Activated CD8-positive, alpha-beta memory T cell treated with anti-CD3 and anti-CD28 coated beads, Interleukin-2, amount 10 ng/mL, durations not matched to agents 7 days and 5 days (primary cell): ENCODE results near the gene LRRC7. TPM values are rescaled to one million over a fixed set of nuclear protein-coding genes. Genes with fewer than 3 reads are reported as not detected.

ENCODE experiments used
- ATAC-seq: fragments of 150-1000 bp; cut with Tn5 transposase; one replicate; pipeline ENCODE4 v1.10.0; 2021; ENCODE audit warnings: moderate library complexity
- CTCF ChIA-PET: fragments of 350-600 bp; sonication (Branson Sonifier 250); formaldehyde crosslinking; loops from one replicate; lab custom pipeline; 2021; ENCODE audit warnings: antibody characterized with exemption; lab: Charles Lee
- DNase-seq: peaks from one replicate; pipeline ENCODE4 v3.0.0-alpha.2; 2020
- H3K27ac Mint-ChIP-seq: one replicate; pipeline ENCODE4 v1.8.0; 2021; ENCODE audit warnings: mild to moderate bottlenecking, mixed read lengths
- H3K27me3 Mint-ChIP-seq: one replicate; pipeline ENCODE4 v1.8.0; 2021; ENCODE audit warnings: mixed read lengths
- H3K36me3 Mint-ChIP-seq: one replicate; pipeline ENCODE4 v1.8.0; 2021; ENCODE audit warnings: mild to moderate bottlenecking, mixed read lengths
- H3K4me1 Mint-ChIP-seq: one replicate; pipeline ENCODE4 v1.8.0; 2021; ENCODE audit warnings: mixed read lengths
- H3K4me3 Mint-ChIP-seq: one replicate; pipeline ENCODE4 v1.8.0; 2021; ENCODE audit warnings: mild to moderate bottlenecking, moderate library complexity, mixed read lengths
- H3K9me3 Mint-ChIP-seq: one replicate; pipeline ENCODE4 v1.8.0; 2022; ENCODE audit warnings: low read depth, mixed read lengths
- total RNA-seq, 2 experiments: library from RNA; stranded (reverse); gene quantifications; one replicate each; pipeline ENCODE4 v1.2.3, GENCODE V29; 2021

LRRC7 gene
- total RNA-seq, 2 experiments from 2014 or later = not detected

DNA sequence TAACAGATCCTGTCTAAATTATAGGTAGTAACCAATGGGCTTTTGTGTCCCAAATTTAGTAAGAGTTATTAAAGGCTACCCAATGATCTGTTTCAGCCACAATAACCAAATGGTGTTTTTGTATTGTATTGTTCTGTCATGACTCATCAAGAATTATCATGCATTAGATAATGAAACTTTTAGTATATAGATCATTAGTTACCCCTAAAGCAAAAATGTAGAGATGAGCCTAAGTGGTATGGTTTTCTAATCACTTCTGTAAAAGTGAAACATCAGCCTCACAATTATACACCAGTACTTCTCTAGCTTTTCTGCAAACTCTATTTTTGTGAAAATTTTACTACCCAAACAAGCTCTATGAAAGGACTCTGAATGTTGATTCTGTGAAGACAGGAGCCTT, 71.4 kb downstream of the LRRC7 start:
- H3K36me3 Mint-ChIP-seq = no peaks in the 10 kb centered on the region
- no peaks in the 10 kb centered on the region for H3K4me1 Mint-ChIP-seq
- no peak for ATAC-seq
- no peak for DNase-seq
- no peaks in the 10 kb centered on the region for H3K27me3 Mint-ChIP-seq
- no peak overlapping the region for H3K4me3 Mint-ChIP-seq
- H3K9me3 Mint-ChIP-seq = no peaks in the 10 kb centered on the region
- CTCF ChIA-PET = no interaction called here
- H3K27ac Mint-ChIP-seq = no peak overlapping the region

DNA sequence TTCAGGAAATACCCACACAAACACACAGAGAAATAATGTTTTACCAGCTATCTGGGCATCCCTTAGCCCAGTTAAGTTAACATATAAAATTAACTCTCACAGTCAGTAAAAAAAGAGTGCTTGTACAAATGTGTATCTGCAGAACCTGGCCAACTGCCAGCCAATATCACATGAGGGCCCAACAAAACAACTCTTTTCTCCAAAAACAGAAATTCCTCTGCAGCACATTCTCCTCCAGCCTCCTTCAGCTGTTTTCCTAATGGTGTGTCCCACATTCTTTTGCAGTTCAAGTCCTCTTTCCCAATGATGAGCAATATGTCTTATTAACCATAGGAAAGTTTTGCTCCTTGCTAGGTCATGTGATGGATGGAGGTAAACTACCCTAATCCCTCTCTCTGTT, 75.5 kb downstream of the LRRC7 start:
- H3K4me3 Mint-ChIP-seq = no peak overlapping the region
- no peaks in the 10 kb centered on the region for H3K27me3 Mint-ChIP-seq
- H3K27ac Mint-ChIP-seq = no peak overlapping the region
- no peaks in the 10 kb centered on the region for H3K9me3 Mint-ChIP-seq
- DNase-seq (no peak), ATAC-seq (no peak)
- no peaks in the 10 kb centered on the region for H3K4me1 Mint-ChIP-seq
- CTCF ChIA-PET = no interaction called here
- H3K36me3 Mint-ChIP-seq = no peaks in the 10 kb centered on the region

DNA sequence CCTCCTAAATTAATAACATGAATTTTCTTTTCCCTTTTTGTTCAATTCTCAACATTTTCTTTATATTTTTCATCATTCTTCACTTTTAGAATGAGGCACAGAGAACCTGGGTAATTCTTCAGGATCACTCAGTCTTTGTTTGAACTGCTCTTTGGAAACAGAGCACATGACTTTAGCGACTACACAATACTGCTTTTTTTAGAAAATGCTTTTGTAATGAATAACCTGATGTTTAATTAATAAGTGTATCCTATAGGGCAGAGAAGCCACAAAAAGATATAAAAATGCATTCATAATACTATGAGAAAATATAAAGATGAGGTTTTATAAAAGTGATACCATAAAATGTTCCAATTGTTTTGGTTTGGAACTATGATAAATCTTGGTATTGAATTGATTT, 77.8 kb downstream of the LRRC7 start:
- no peaks in the 10 kb centered on the region for H3K36me3 Mint-ChIP-seq
- CTCF ChIA-PET = no interaction called here
- no peak overlapping the region for H3K4me3 Mint-ChIP-seq
- no peak for ATAC-seq
- no peaks in the 10 kb centered on the region for H3K4me1 Mint-ChIP-seq
- H3K27me3 Mint-ChIP-seq = no peaks in the 10 kb centered on the region
- DNase-seq = no peak
- H3K9me3 Mint-ChIP-seq = no peaks in the 10 kb centered on the region
- H3K27ac Mint-ChIP-seq = no peak overlapping the region

DNA sequence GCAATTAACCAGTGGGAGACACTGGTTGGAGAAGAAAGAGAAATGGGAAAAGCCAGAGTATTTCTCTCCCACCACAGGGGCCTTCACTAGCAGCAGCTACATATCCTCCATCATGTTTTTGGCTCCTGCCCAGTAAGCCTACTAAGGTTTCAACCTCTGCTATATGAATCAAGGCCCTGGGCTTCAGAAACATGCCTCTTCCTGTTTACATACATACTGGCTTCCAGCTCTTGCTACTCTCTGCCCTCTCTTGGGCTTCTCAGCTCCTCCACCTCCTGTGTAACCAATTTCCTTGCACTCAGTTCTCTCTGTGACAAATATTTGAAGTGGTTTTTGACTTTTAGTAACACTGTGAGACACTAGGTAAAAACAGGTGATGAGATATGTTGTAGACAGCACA, 80.8 kb downstream of the LRRC7 start:
- DNase-seq = no peak
- no peaks in the 10 kb centered on the region for H3K36me3 Mint-ChIP-seq
- H3K9me3 Mint-ChIP-seq = no peaks in the 10 kb centered on the region
- H3K27me3 Mint-ChIP-seq = no peaks in the 10 kb centered on the region
- no peak for ATAC-seq
- H3K4me1 Mint-ChIP-seq = no peaks in the 10 kb centered on the region
- H3K27ac Mint-ChIP-seq = no peak overlapping the region
- no peak overlapping the region for H3K4me3 Mint-ChIP-seq
- CTCF ChIA-PET = no interaction called here

DNA sequence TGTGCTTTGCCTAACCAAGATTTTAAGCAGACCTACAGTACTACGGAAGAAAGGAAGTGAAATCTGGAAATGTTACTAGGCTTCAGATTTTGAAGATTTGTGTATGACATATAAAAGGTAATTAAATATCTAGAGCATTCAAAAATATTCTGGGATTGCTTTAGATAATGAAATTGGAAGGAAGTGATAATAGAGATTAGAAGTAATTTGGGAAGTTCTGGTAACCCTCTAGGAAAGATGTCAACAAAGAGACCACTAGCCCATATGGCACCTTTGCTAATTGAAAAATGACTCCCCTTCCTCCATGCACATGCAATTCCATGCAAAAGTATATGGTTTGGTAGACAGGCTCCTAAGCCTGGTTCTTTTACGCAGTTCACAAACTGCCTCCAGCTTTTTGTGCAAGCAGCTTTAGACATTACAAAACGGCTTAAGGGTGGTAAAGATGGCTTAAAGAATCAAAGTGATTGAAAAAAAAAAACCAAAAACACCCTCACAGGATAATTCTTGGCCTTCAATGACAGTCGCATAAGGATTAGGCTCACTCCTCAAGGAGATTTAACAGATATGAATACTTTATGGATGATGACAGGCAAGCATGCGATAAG, 81.8 kb downstream of the LRRC7 start:
- H3K4me3 Mint-ChIP-seq = no peak overlapping the region
- no peaks in the 10 kb centered on the region for H3K27me3 Mint-ChIP-seq
- no peaks in the 10 kb centered on the region for H3K36me3 Mint-ChIP-seq
- H3K9me3 Mint-ChIP-seq = no peaks in the 10 kb centered on the region
- H3K27ac Mint-ChIP-seq = no peak overlapping the region
- no peaks in the 10 kb centered on the region for H3K4me1 Mint-ChIP-seq
- DNase-seq = no peak
- CTCF ChIA-PET = no interaction called here
- no peak for ATAC-seq

DNA sequence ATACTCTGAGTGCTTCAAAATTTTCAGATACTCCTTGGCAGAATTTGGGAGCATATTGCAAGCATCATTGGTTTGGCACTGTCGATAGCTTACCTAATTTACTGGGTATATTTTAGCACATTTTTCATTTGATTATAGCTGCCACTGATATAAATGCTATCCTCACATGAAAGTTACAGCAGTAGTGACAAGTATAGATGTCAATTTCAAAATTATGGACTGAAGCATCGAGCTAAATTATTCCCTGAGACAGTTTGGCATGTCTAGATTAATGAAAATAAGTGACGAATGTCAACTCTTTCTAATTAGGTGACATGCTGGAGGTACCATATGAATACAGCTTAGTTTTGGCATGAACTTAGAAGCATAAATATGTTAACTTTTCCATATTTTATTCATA, 83.1 kb downstream of the LRRC7 start:
- DNase-seq (no peak), ATAC-seq (no peak)
- Mint-ChIP-seq H3K9me3 (peaks cover 4% of the 10 kb centered on the region), H3K4me1 (no peaks in the 10 kb centered on the region), H3K36me3 (no peaks in the 10 kb centered on the region), H3K27ac (no peak overlapping the region), H3K27me3 (no peaks in the 10 kb centered on the region), H3K4me3 (no peak overlapping the region)
- CTCF ChIA-PET = no interaction called here

DNA sequence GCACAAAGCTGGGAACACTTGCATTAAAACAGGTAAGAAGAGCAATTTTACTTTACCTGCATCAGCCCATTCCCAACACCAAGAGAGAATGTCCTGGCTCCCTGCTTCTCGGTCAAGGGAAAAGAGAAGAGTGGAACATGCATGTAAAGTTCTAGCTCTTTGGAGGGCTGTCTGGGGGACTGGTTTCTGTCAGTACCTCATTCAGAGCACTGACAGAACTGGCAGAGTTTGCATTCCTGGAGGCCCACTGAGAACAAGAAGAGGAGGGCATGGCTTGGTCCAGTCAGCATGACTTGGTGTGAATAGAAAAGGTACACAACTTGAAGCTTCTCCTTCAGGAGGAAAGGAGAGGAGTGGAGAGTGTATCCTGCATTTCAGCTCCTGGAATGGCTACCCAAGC, 83.9 kb downstream of the LRRC7 start:
- Mint-ChIP-seq H3K27me3 (no peaks in the 10 kb centered on the region), H3K36me3 (no peaks in the 10 kb centered on the region)

DNA sequence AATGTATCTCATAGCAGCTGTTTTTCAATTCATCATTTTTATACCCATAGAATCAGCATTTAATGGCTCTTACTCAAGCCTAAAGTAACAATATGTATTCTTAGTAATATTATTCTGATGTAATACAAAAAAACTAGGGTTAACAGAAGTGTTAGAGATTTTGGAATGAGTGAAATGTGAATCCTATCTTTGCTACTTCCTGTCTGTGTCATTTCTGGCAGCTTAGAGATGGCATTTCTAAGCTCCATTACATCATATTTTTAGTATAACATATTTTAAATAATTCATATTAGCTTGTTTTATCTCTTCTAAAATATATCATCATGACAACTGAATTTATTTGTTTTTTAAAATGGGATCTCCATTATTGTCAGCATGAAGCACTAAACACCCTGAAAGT, 90.2 kb downstream of the LRRC7 start:
- ATAC-seq (no peak), DNase-seq (no peak)
- Mint-ChIP-seq H3K27ac (no peak overlapping the region), H3K9me3 (peaks cover 4% of the 10 kb centered on the region), H3K36me3 (no peaks in the 10 kb centered on the region), H3K4me3 (no peak overlapping the region), H3K4me1 (no peaks in the 10 kb centered on the region), H3K27me3 (no peaks in the 10 kb centered on the region)
- CTCF ChIA-PET = no interaction called here

More for the DNA sequence above, 83.9 kb downstream of the LRRC7 start:
- no peaks in the 10 kb centered on the region for H3K4me1 Mint-ChIP-seq
- CTCF ChIA-PET = no interaction called here
- ATAC-seq = no peak
- H3K9me3 Mint-ChIP-seq = peaks cover 4% of the 10 kb centered on the region
- no peak for DNase-seq
- H3K27ac Mint-ChIP-seq = no peak overlapping the region
- H3K4me3 Mint-ChIP-seq = no peak overlapping the region

DNA sequence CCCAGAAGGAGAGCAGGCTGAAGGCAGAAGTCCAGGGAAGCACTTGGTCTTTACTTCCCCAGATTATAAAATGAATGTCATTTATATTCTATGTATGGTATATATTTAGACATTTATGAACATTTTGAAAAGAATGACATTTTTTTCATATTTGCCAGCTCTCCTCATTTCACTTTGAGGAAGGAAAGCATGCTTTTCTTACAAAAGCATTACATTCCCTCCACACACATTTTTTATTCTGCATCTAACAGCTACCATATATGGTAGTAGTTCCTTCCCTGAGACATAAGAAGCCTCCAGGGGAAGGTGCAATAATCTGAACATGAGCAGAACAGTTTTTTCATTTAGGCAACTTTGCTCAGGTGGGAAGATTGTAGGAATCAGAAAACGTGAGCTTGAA, 94.0 kb downstream of the LRRC7 start:
- ATAC-seq (no peak), DNase-seq (no peak)
- Mint-ChIP-seq H3K36me3 (no peaks in the 10 kb centered on the region), H3K9me3 (peaks cover 10% of the 10 kb centered on the region), H3K4me3 (no peak overlapping the region), H3K27ac (no peak overlapping the region), H3K4me1 (no peaks in the 10 kb centered on the region), H3K27me3 (no peaks in the 10 kb centered on the region)
- CTCF ChIA-PET = no interaction called here

DNA sequence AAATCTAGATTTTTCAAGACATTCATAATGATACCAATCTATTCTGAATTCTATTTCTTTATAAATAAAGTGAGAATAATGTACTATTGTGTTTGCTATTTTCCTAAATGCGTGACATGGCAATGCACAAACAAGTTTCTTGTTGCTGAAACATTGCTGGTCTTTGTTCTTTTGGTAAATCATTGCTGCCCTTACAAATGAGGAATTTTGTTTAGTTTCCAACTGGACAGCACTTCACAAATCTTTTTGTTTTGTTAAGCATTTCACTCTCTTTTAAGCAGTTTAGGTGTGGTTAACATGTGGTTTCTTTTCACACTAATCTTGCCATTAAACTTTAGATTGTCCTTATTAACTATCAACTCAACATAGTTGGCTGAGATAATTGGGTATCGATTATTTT, 94.6 kb downstream of the LRRC7 start:
- no peak for DNase-seq
- no peaks in the 10 kb centered on the region for H3K4me1 Mint-ChIP-seq
- H3K4me3 Mint-ChIP-seq = no peak overlapping the region
- peaks cover 10% of the 10 kb centered on the region for H3K9me3 Mint-ChIP-seq
- CTCF ChIA-PET = no interaction called here
- H3K27me3 Mint-ChIP-seq = no peaks in the 10 kb centered on the region
- no peak for ATAC-seq
- no peaks in the 10 kb centered on the region for H3K36me3 Mint-ChIP-seq
- H3K27ac Mint-ChIP-seq = no peak overlapping the region

DNA sequence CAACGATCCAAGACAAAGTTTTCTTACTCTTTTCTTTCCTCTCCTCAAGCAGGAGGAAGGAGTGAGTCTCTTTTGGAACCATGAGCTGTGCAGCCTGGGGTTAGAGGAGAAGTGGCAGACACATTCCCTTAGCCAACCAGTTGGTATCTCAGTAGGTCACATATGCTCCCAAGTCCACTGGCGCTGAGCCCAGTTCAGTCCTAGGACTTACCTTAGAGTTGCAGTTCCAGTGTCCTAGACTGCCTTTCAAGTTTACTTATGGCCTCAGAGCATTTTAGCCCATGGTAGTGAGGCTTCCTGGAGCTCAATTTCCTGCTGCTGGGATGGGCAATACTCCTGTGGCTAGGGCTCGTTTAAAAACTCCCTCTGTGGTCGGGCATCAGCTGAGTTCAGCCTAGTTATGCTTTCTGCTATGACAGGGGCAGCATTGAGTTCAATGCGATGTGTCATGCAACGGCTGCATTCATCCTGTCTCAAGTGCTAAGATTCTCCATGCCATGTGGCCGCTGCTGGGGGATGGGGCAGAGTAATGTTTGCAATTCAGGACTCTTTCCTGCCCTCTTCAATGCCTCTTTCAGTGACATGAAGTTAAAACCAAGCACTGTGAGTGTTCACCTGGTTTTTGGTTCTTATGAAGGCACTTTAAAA, 103.8 kb downstream of the LRRC7 start:
- CTCF ChIA-PET = no interaction called here
- Mint-ChIP-seq H3K27ac (no peak overlapping the region), H3K9me3 (peaks cover 6% of the 10 kb centered on the region), H3K4me1 (no peaks in the 10 kb centered on the region), H3K27me3 (no peaks in the 10 kb centered on the region), H3K36me3 (no peaks in the 10 kb centered on the region), H3K4me3 (no peak overlapping the region)
- DNase-seq = no peak
- ATAC-seq = no peak

DNA sequence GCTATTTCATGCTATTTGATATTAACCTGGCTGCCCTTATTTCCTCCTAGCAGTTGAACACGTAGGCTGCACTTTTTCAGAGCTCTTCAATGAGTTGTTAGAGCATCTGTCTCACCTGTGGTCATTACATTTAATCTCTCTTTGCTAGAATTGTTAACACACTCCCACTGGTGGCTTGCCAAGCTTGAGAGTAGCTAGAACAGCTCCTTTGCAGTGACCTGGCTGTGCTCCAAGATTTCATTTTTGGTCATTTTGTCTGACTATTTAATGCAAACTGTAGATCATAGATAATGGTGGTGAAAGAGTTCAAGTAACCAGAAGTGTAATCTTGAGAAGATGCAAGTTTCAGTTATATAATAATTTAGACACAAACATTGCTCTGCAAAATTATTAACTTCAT, 105.6 kb downstream of the LRRC7 start:
- H3K4me3 Mint-ChIP-seq = no peak overlapping the region
- no peak for DNase-seq
- no peaks in the 10 kb centered on the region for H3K36me3 Mint-ChIP-seq
- ATAC-seq = no peak
- no peaks in the 10 kb centered on the region for H3K4me1 Mint-ChIP-seq
- H3K9me3 Mint-ChIP-seq = peaks cover 6% of the 10 kb centered on the region
- no peak overlapping the region for H3K27ac Mint-ChIP-seq
- H3K27me3 Mint-ChIP-seq = no peaks in the 10 kb centered on the region
- CTCF ChIA-PET = no interaction called here

DNA sequence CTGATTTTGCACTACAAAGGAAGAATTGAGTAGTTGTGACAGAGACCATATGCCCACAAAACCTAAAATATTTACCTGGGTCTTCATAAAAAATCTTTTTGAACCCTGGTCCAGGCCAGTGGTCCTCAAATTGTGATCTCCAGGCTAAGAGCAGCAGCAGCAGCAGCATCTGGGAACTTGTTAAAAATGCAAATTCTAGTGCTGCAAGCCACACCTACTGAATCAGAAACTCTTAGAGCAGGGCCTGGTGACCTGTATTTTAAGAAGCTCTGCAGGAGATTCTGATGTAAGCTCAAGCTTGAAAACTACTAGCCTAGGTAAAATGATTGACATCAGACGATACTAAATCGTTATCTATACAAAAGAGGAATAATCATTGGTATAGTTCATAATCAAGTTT, 112.2 kb downstream of the LRRC7 start:
- Mint-ChIP-seq H3K4me1 (no peaks in the 10 kb centered on the region), H3K36me3 (no peaks in the 10 kb centered on the region), H3K27ac (no peak overlapping the region), H3K9me3 (peaks cover 4% of the 10 kb centered on the region), H3K27me3 (no peaks in the 10 kb centered on the region), H3K4me3 (no peak overlapping the region)
- CTCF ChIA-PET = no interaction called here
- DNase-seq (no peak), ATAC-seq (no peak)

DNA sequence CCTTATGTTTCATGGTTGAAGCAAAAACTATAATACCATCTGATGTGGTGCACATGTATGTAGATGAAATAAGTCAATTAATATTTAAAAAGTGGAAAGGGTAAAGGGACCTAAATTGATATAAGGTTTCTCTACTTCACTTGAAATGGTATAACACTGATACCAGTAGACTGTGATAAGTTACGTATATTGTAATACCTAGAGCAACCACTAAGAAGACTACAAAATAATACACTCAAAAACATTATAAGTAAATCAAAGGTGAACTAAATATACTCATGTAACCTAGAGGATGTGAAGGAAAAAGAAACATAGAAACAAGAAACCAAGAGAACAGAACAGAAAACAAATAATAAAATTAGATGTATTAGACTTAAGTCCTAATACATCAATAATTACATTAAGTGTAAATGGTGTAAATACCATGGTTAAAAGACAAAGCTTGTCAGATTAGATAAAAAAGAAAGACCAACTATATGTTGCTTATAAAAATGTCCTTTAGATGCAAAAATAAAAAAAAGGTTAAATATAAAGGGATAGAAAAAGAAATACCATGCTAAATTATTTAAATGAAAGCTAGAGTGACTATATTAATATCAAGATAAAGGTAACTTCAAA, 118.8 kb downstream of the LRRC7 start:
- no peak for DNase-seq
- no peaks in the 10 kb centered on the region for H3K36me3 Mint-ChIP-seq
- no peaks in the 10 kb centered on the region for H3K4me1 Mint-ChIP-seq
- CTCF ChIA-PET = no interaction called here
- H3K27me3 Mint-ChIP-seq = no peaks in the 10 kb centered on the region
- H3K4me3 Mint-ChIP-seq = no peak overlapping the region
- no peak for ATAC-seq
- H3K27ac Mint-ChIP-seq = no peak overlapping the region
- H3K9me3 Mint-ChIP-seq = peaks cover 6% of the 10 kb centered on the region
